ENCODE measurements around the gene ZNF33A.
"Not testable (repeated sequence)": the region's sequence is repeated elsewhere in the genome, so short reads cannot be mapped to it uniquely, and the experiment has no call there.

ZNF33A gene

GRCh38 chr10:38010119-38010903, at the start of gene ZNF33A:
ZNF33A (plus strand) TSS chr10:38010675; CDS start chr10:38012342, 1,667 bp downstream.
- DNase-seq (ENCODE audit: low read depth in 2 of 2): peak; percentile 71 to 74

- DNase-seq (ENCODE audit: low read depth in 2 of 2): no peak
Measured at GRCh38 chr10:37965006-37965405, 45.5 kb upstream of the ZNF33A start.

- no peak for DNase-seq (ENCODE audit: low read depth in 2 of 2)
Measured at GRCh38 chr10:37972396-37972795, 38.1 kb upstream of the ZNF33A start.

GRCh38 chr10:37975401-37975991, 35.0 kb upstream of the ZNF33A start:
- no peak for DNase-seq (ENCODE audit: low read depth in 2 of 2)

GRCh38 chr10:37976091-37976879, 34.2 kb upstream of the ZNF33A start, which contains the start of gene ZNF25:
ZNF25 (minus strand) TSS chr10:37976647; CDS start chr10:37971722, 4,925 bp downstream.
- peak; percentile 95 for DNase-seq (ENCODE audit: low read depth in 2 of 2)

- no peak for DNase-seq (ENCODE audit: low read depth in 2 of 2)
Measured at GRCh38 chr10:37976880-37977203, 33.6 kb upstream of the ZNF33A start.

- no peak for DNase-seq (ENCODE audit: low read depth in 2 of 2)
Measured at GRCh38 chr10:37991655-37992054, 18.8 kb upstream of the ZNF33A start.

GRCh38 chr10:37992083-37992482, 18.4 kb upstream of the ZNF33A start:
- no peak for DNase-seq (ENCODE audit: low read depth in 2 of 2)

GRCh38 chr10:37998920-37999319, 11.6 kb upstream of the ZNF33A start:
- not testable (repeated sequence) for DNase-seq (ENCODE audit: low read depth in 2 of 2)

GRCh38 chr10:38000474-38000873, 10.0 kb upstream of the ZNF33A start:
- not testable (repeated sequence) for DNase-seq (ENCODE audit: low read depth in 2 of 2)

GRCh38 chr10:38003026-38003425, 7.4 kb upstream of the ZNF33A start:
- no peak for DNase-seq (ENCODE audit: low read depth in 2 of 2)

GRCh38 chr10:38003588-38003987, 6.9 kb upstream of the ZNF33A start:
- no peak for DNase-seq (ENCODE audit: low read depth in 2 of 2)

GRCh38 chr10:38007551-38007950, 2.9 kb upstream of the ZNF33A start:
- no peak for DNase-seq (ENCODE audit: low read depth in 2 of 2)

GRCh38 chr10:38007991-38008390, 2.5 kb upstream of the ZNF33A start:
- no peak for DNase-seq (ENCODE audit: low read depth in 2 of 2)

- DNase-seq (ENCODE audit: low read depth in 2 of 2): no peak
Measured at GRCh38 chr10:38016354-38016753, 5.9 kb downstream of the ZNF33A start.

GRCh38 chr10:38019124-38019523, 8.6 kb downstream of the ZNF33A start:
- not testable (repeated sequence) for DNase-seq (ENCODE audit: low read depth in 2 of 2)

GRCh38 chr10:38025283-38025682, 14.8 kb downstream of the ZNF33A start:
- no peak for DNase-seq (ENCODE audit: low read depth in 2 of 2)

GRCh38 chr10:38027986-38028385, 17.5 kb downstream of the ZNF33A start:
- no peak for DNase-seq (ENCODE audit: low read depth in 2 of 2)

- no peak for DNase-seq (ENCODE audit: low read depth in 2 of 2)
Measured at GRCh38 chr10:38032886-38033285, 22.4 kb downstream of the ZNF33A start.

GRCh38 chr10:38038107-38038931, 27.8 kb downstream of the ZNF33A start:
- DNase-seq (ENCODE audit: low read depth in 2 of 2): no peak

- no peak for DNase-seq (ENCODE audit: low read depth in 2 of 2)
Measured at GRCh38 chr10:38038932-38039245, 28.4 kb downstream of the ZNF33A start.

GRCh38 chr10:38043516-38043915, 33.0 kb downstream of the ZNF33A start:
- no peak for DNase-seq (ENCODE audit: low read depth in 2 of 2)

All from fibroblast of skin of left biceps (primary cell).